Prostate gland (tissue), 2 donors: Measurements from ENCODE around the gene SEH1L.

ENCODE experiments used
- POLR2A ChIP-seq: fragments of 450-650 bp; IDR thresholded peaks from one replicate; pipeline ENCODE4 v1.6.1; 2016; ENCODE audit warnings: antibody characterized with exemption, mild to moderate bottlenecking
- POLR2AphosphoS5 ChIP-seq: sonication (generic); formaldehyde crosslinking; IDR thresholded peaks from one replicate; pipeline ENCODE4 v1.6.1; 2017; ENCODE audit warnings: antibody characterized with exemption
- TF ChIP-seq, protein P1 (sequence below), 4 experiments: fragments of 200-600 bp in 2 of 4; fragments of 450-650 bp in 2 of 4; sonication (generic) in 2 of 4; IDR thresholded peaks; 1 replicate in 3 of 4; 2 replicates in 1 of 4; pipeline ENCODE4 v1.5.1; 2016 to 2019; ENCODE audit warnings: antibody characterized with exemption in 4 of 4, mild to moderate bottlenecking in 2 of 4, moderate library complexity in 2 of 4

GRCh38 chr18:12995424-12995823, 47.6 kb downstream of the SEH1L start:
- TF ChIP-seq, protein P1, sequence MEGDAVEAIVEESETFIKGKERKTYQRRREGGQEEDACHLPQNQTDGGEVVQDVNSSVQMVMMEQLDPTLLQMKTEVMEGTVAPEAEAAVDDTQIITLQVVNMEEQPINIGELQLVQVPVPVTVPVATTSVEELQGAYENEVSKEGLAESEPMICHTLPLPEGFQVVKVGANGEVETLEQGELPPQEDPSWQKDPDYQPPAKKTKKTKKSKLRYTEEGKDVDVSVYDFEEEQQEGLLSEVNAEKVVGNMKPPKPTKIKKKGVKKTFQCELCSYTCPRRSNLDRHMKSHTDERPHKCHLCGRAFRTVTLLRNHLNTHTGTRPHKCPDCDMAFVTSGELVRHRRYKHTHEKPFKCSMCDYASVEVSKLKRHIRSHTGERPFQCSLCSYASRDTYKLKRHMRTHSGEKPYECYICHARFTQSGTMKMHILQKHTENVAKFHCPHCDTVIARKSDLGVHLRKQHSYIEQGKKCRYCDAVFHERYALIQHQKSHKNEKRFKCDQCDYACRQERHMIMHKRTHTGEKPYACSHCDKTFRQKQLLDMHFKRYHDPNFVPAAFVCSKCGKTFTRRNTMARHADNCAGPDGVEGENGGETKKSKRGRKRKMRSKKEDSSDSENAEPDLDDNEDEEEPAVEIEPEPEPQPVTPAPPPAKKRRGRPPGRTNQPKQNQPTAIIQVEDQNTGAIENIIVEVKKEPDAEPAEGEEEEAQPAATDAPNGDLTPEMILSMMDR (IDR thresholded peaks at IDR 0.05) = no peak
- TF ChIP-seq POLR2AphosphoS5 (no peak), POLR2A (no peak)
